CD14-positive monocyte (primary cell): ENCODE results near the gene RSBN1. TPM values are rescaled to one million over a fixed set of nuclear protein-coding genes. Genes with fewer than 3 reads are reported as not detected.
A peak's percentile ranks its signal among the peaks of the same experiment; 100 is the strongest.

Source experiments
- DNase-seq, 3 donors: peaks; one replicate each; pipeline ENCODE4 v3.0.0-alpha.2; 2011 to 2022
- H2AFZ ChIP-seq: 2 replicates; pipeline ENCODE4 v1.6.0; 2012; ENCODE audit warnings: mild to moderate bottlenecking, low read depth, low read length, inconsistent platforms; ENCODE audit not compliant: insufficient read depth, poor library complexity, severe bottlenecking
- H3K27ac ChIP-seq, 2 donors: 1 replicate in 1 of 2; 2 replicates in 1 of 2; pipeline ENCODE4 v1.5.1; 2012 to 2013; ENCODE audit warnings: low read length in 2 of 2, control low read depth in 1 of 2, inconsistent platforms in 1 of 2, low read depth in 1 of 2, mild to moderate bottlenecking in 1 of 2
- H3K27me3 ChIP-seq, 2 donors: one replicate each; pipeline versions ENCODE4 v1.6.0 to v1.6.1; 2011 to 2013; ENCODE audit warnings: low read length in 2 of 2; ENCODE audit not compliant: control insufficient read depth in 2 of 2, insufficient read depth in 2 of 2
- H3K36me3 ChIP-seq, 2 donors: replicated peaks in 1 of 2; 1 replicate in 1 of 2; 2 replicates in 1 of 2; pipeline versions ENCODE4 v1.5.1 to v1.6.1; 2012 to 2013; ENCODE audit warnings: low read length in 2 of 2, control low read depth in 1 of 2, inconsistent platforms in 1 of 2, mild to moderate bottlenecking in 1 of 2; ENCODE audit not compliant: insufficient read depth in 2 of 2, control insufficient read depth in 1 of 2
- H3K4me1 ChIP-seq, 2 donors: 1 replicate in 1 of 2; 2 replicates in 1 of 2; pipeline versions ENCODE4 v1.5.1 to v1.6.1; 2012 to 2013; ENCODE audit warnings: low read length in 2 of 2, control low read depth in 1 of 2, inconsistent platforms in 1 of 2, mild to moderate bottlenecking in 1 of 2, moderate library complexity in 1 of 2; ENCODE audit not compliant: insufficient read depth in 2 of 2, control insufficient read depth in 1 of 2
- H3K4me2 ChIP-seq: replicated peaks from 2 replicates; pipeline ENCODE3; 2012; ENCODE audit warnings: low read length, moderate library complexity, mild to moderate bottlenecking; ENCODE audit not compliant: poor library complexity, severe bottlenecking; ENCODE audit errors: extremely low read depth
- H3K4me3 ChIP-seq, 3 experiments: fragments of 200-600 bp in 1 of 3; sonication (generic) in 1 of 3; replicated peaks in 1 of 3; 1 replicate in 2 of 3; 2 replicates in 1 of 3; pipeline ENCODE4 v1.5.1; 2011 to 2013; ENCODE audit warnings: low read length in 3 of 3, mild to moderate bottlenecking in 3 of 3, control low read depth in 2 of 3, low read depth in 2 of 3, inconsistent platforms in 1 of 3, moderate library complexity in 1 of 3
- H3K79me2 ChIP-seq: 2 replicates; pipeline ENCODE4 v1.6.0; 2012; ENCODE audit warnings: mild to moderate bottlenecking, control low read depth, inconsistent platforms, low read length, moderate library complexity; ENCODE audit not compliant: insufficient read depth
- H3K9ac ChIP-seq: 2 replicates; pipeline ENCODE4 v1.6.0; 2017; ENCODE audit warnings: low read length, mild to moderate bottlenecking; ENCODE audit not compliant: insufficient read depth, poor library complexity, severe bottlenecking
- H3K9me3 ChIP-seq, 2 donors: replicated peaks in 1 of 2; 1 replicate in 1 of 2; 2 replicates in 1 of 2; pipeline versions ENCODE4 v1.5.1 to v1.6.1; 2012 to 2013; ENCODE audit warnings: low read length in 2 of 2, control low read depth in 1 of 2; ENCODE audit not compliant: control insufficient read depth in 1 of 2, insufficient read depth in 1 of 2
- H4K20me1 ChIP-seq: 2 replicates; pipeline ENCODE4 v1.6.0; 2012; ENCODE audit warnings: mild to moderate bottlenecking, low read length, control low read depth, moderate library complexity; ENCODE audit not compliant: insufficient read depth
- H3K27ac Mint-ChIP-seq, 7 donors: one replicate each; pipeline ENCODE4 v1.8.0; 2020; ENCODE audit warnings: mild to moderate bottlenecking in 7 of 7, mixed read lengths in 7 of 7, moderate library complexity in 6 of 7, inconsistent platforms in 2 of 7
- H3K27me3 Mint-ChIP-seq, 3 donors: one replicate each; pipeline ENCODE4 v1.8.0; 2021 to 2022; ENCODE audit warnings: low read depth in 3 of 3, mild to moderate bottlenecking in 3 of 3, mixed read lengths in 3 of 3, moderate library complexity in 3 of 3, inconsistent platforms in 1 of 3
- H3K36me3 Mint-ChIP-seq, 2 donors: one replicate each; pipeline ENCODE4 v1.8.0; 2020; ENCODE audit warnings: mixed read lengths in 2 of 2, inconsistent platforms in 1 of 2, mild to moderate bottlenecking in 1 of 2
- H3K4me1 Mint-ChIP-seq: one replicate; pipeline ENCODE4 v1.8.0; 2020; ENCODE audit warnings: mild to moderate bottlenecking, mixed read lengths
- H3K4me3 Mint-ChIP-seq, 2 donors: one replicate each; pipeline ENCODE4 v1.8.0; 2020; ENCODE audit warnings: mild to moderate bottlenecking in 2 of 2, mixed read lengths in 2 of 2, moderate library complexity in 1 of 2
- H3K9me3 Mint-ChIP-seq, 7 donors: one replicate each; pipeline ENCODE4 v1.8.0; 2020 to 2022; ENCODE audit warnings: mixed read lengths in 7 of 7, mild to moderate bottlenecking in 6 of 7, moderate library complexity in 6 of 7, inconsistent platforms in 2 of 7
- CTCF ChIP-seq: fragments of 200-600 bp; IDR thresholded peaks from one replicate; pipeline ENCODE4 v1.8.0; 2022; ENCODE audit warnings: antibody characterized with exemption, mild to moderate bottlenecking
- WGBS: methylation state at CpG from one replicate; pipeline ENCODE4 v1.1.5; 2013; ENCODE audit warnings: missing lambda C conversion rate; ENCODE audit not compliant: insufficient coverage; 5-methylcytosine and 5-hydroxymethylcytosine counted together
- intact Hi-C, 2 donors: fragments of 100-400 bp; cut with micrococcal nuclease; formaldehyde crosslinking; loops; one replicate each; pipeline versions ENCODE4 v1.15.0 to v1.15.1; 2023
- polyA plus RNA-seq, 3 donors: library from polyadenylated mRNA; depleted of rRNA in 1 of 3; unstranded in 2 of 3; stranded (reverse) in 1 of 3; fragments of 300-500 nt in 2 of 3; fragments of >200 nt in 1 of 3; fragmentation: Illumina TruSeq in 2 of 3; gene quantifications; 1 replicate in 2 of 3; 2 replicates in 1 of 3; pipeline ENCODE4 v1.2.3, GENCODE V29; 2012 to 2021

Gene RSBN1
- polyA plus RNA-seq, 3 donors, result 6.5 to 9.0 (median 8.9) TPM

GRCh38 chr1:113745425-113745824 is 66.9 kb downstream of the RSBN1 start:
- Mint-ChIP-seq H3K27me3 (peaks cover 0 to under 1% (median 0%) of the 10 kb centered on the region in 3 donors), H3K27ac (peak overlapping the region in 1 of 7 donors; percentile 30), H3K4me3 (no peak overlapping the region), H3K36me3 (peaks cover 24 to 49% of the 10 kb centered on the region in 2 donors), H3K4me1 (no peaks in the 10 kb centered on the region), H3K9me3 (no peaks in the 10 kb centered on the region)
- peaks cover 12 to 47% of the 10 kb centered on the region in 2 donors for H3K36me3 ChIP-seq
- no peak overlapping the region for H3K9ac ChIP-seq
- H2AFZ ChIP-seq, result no peak overlapping the region
- H3K4me2 ChIP-seq, result no peak overlapping the region
- H3K79me2 ChIP-seq, result no peaks in the 10 kb centered on the region
- TF ChIP-seq CTCF, result no peak
- H3K4me1 ChIP-seq, result no peaks in the 10 kb centered on the region
- no peaks in the 10 kb centered on the region for H3K27me3 ChIP-seq
- WGBS, result 100% methylated on average over 1 of the region's 3 CpGs
- H3K4me3 ChIP-seq, result no peak overlapping the region
- intact Hi-C loops, result no loop called here
- DNase-seq, result no peak
- H3K9me3 ChIP-seq, result no peaks in the 10 kb centered on the region
- H4K20me1 ChIP-seq, result no peaks in the 10 kb centered on the region
- H3K27ac ChIP-seq, result no peak overlapping the region

- Histone ChIP-seq H3K4me2 (no peak overlapping the region), H4K20me1 (no peaks in the 10 kb centered on the region), H2AFZ (no peak overlapping the region), H3K79me2 (no peaks in the 10 kb centered on the region), H3K27ac (no peak overlapping the region), H3K4me1 (no peaks in the 10 kb centered on the region), H3K4me3 (no peak overlapping the region), H3K9me3 (no peaks in the 10 kb centered on the region), H3K9ac (no peak overlapping the region), H3K27me3 (no peaks in the 10 kb centered on the region), H3K36me3 (peaks cover 5 to 37% of the 10 kb centered on the region in 2 donors)
- WGBS, result no CpG with 5 or more reads among the region's 1 CpG
- H3K4me1 Mint-ChIP-seq, result no peaks in the 10 kb centered on the region
- H3K4me3 Mint-ChIP-seq, result no peak overlapping the region
- peaks cover 19 to 46% of the 10 kb centered on the region in 2 donors for H3K36me3 Mint-ChIP-seq
- intact Hi-C loops, result no loop called here
- H3K27me3 Mint-ChIP-seq, result peaks cover 0 to 2% (median 0%) of the 10 kb centered on the region in 3 donors
- no peak overlapping the region for H3K27ac Mint-ChIP-seq
- no peak for DNase-seq
- H3K9me3 Mint-ChIP-seq, result no peaks in the 10 kb centered on the region
- no peak for TF ChIP-seq CTCF
These were observed 68.2 kb downstream of the RSBN1 start for GRCh38 chr1:113744114-113744513.
